HL-60 (cell line): ENCODE measurements around the gene NPW.

ENCODE experiments used
- CTCF ChIP-seq: IDR thresholded peaks from one replicate; pipeline ENCODE4 v1.5.1; 2011; ENCODE audit warnings: low read length, control low read depth, inconsistent platforms; ENCODE audit not compliant: insufficient read depth
- GABPA ChIP-seq: IDR thresholded peaks from 2 replicates; pipeline ENCODE4 v1.6.1; 2012; ENCODE audit warnings: low read depth
- POLR2AphosphoS5 ChIP-seq: IDR thresholded peaks from 2 replicates; pipeline ENCODE4 v1.6.1; 2012; ENCODE audit warnings: low read depth
- REST ChIP-seq: IDR thresholded peaks from 2 replicates; pipeline ENCODE4 v1.6.1; 2012; ENCODE audit warnings: low read depth; ENCODE audit not compliant: insufficient replicate concordance

GRCh38 chr16:2015947-2016208 lies 3.7 kb upstream of the NPW start:
- TF ChIP-seq CTCF, result no peak
- TF ChIP-seq POLR2AphosphoS5, result no peak
- TF ChIP-seq GABPA, result no peak
- TF ChIP-seq REST, result no peak
